ENCODE measurements around the gene ZNF148. TPM values are rescaled to one million over a fixed set of nuclear protein-coding genes. Genes with fewer than 3 reads are reported as not detected.

ZNF148 gene
- polyA plus RNA-seq, 2 of the 4 experiments (the other 2 are of a cell fraction): 9.9 to 26.5 TPM

DNA sequence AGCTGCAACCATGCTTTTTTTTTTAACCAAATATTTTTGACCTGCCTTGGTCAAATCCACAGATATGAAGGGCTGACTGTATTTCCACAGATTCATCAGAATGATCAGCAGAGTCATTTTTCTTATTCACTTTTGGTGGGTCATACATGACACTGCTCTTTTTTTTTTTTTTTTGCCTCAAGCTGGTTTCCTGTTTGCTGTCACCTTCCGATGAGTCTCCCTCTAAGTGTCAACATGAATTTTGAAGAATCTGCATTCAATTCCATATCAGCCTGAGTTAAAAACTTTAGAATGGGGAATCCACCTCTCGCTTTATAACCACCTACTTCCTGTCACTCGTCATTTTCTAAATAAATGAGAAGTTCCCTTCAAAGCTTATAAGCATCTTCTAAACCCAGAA is 160.4 kb downstream of the ZNF148 start (continued):
- TF ChIP-seq, protein P1, sequence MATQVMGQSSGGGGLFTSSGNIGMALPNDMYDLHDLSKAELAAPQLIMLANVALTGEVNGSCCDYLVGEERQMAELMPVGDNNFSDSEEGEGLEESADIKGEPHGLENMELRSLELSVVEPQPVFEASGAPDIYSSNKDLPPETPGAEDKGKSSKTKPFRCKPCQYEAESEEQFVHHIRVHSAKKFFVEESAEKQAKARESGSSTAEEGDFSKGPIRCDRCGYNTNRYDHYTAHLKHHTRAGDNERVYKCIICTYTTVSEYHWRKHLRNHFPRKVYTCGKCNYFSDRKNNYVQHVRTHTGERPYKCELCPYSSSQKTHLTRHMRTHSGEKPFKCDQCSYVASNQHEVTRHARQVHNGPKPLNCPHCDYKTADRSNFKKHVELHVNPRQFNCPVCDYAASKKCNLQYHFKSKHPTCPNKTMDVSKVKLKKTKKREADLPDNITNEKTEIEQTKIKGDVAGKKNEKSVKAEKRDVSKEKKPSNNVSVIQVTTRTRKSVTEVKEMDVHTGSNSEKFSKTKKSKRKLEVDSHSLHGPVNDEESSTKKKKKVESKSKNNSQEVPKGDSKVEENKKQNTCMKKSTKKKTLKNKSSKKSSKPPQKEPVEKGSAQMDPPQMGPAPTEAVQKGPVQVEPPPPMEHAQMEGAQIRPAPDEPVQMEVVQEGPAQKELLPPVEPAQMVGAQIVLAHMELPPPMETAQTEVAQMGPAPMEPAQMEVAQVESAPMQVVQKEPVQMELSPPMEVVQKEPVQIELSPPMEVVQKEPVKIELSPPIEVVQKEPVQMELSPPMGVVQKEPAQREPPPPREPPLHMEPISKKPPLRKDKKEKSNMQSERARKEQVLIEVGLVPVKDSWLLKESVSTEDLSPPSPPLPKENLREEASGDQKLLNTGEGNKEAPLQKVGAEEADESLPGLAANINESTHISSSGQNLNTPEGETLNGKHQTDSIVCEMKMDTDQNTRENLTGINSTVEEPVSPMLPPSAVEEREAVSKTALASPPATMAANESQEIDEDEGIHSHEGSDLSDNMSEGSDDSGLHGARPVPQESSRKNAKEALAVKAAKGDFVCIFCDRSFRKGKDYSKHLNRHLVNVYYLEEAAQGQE (IDR thresholded peaks at IDR 0.05): no peak
- TF ChIP-seq BHLHE40 (IDR thresholded peaks at IDR 0.05; ENCODE audit: low read depth, low read length): no peak

- ATAC-seq: no peak
- no peaks in the 10 kb centered on the region for H3K9me3 ChIP-seq
- H3K4me1 ChIP-seq: no peaks in the 10 kb centered on the region
- FAIRE-seq: no peak
- WGBS (ENCODE audit: missing lambda C conversion rate): 79% methylated on average over 7 of the region's 7 CpGs
- TF ChIP-seq TP53 (CRISPR knock-in tag; IDR thresholded peaks at IDR 0.05): no peak
- no peak for TF ChIP-seq FOSB (CRISPR knock-in tag; IDR thresholded peaks at IDR 0.05)
- no peak for TF ChIP-seq TFCP2L1 (CRISPR knock-in tag; IDR thresholded peaks at IDR 0.05)
- TF ChIP-seq KDM5A (IDR thresholded peaks at IDR 0.05): no peak
- TF ChIP-seq MAFK (IDR thresholded peaks at IDR 0.05; ENCODE audit: partially characterized antibody): no peak
- TF ChIP-seq POLR2A (IDR thresholded peaks at IDR 0.05; ENCODE audit: low read length): no peak
- H3K4me2 ChIP-seq: no peak overlapping the region
- POLR2A ChIA-PET: no interaction called here
- no peak for DNase-seq (ENCODE audit: low read depth in 1 of 2, low spot score in 1 of 2)
- CTCF ChIA-PET: no interaction called here
- H3K4me3 ChIP-seq: no peak overlapping the region
- no peak overlapping the region for H3K27ac ChIP-seq
Observed at GRCh38 chr3:125213946-125214542, 161.1 kb downstream of the ZNF148 start.

DNA sequence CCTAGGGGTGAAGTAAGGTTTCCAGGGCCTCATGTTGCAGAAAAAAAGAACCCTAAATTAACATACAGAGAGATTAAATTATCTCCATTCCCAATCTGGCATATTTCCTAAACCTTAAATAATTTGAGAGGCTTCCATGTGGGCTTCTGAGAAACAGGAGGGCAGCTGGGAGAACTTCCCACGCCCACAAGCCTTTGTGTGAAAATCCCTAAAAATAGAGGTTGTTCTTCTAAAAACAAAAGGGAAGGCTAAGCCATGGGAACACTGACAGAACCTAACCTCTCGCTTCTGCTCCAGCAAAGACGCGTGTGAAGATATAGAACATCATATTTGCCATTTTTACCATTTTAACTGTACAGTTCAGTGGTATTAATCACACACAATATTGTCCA is 161.8 kb downstream of the ZNF148 start:
- no peak for ATAC-seq
- no peak overlapping the region for H3K4me2 ChIP-seq
- CTCF ChIA-PET: no interaction called here

More for the DNA sequence above, 161.8 kb downstream of the ZNF148 start:
- FAIRE-seq (no peak), DNase-seq (ENCODE audit: low read depth in 1 of 2, low spot score in 1 of 2) (no peak)
- Histone ChIP-seq H3K4me1 (peaks cover 3% of the 10 kb centered on the region; the same call in 2 of the 3 replicates), H3K27ac (no peak overlapping the region), H3K9me3 (no peaks in the 10 kb centered on the region), H3K4me3 (no peak overlapping the region)
- POLR2A ChIA-PET: no interaction called here
- TF ChIP-seq EHMT2 (IDR thresholded peaks at IDR 0.05; ENCODE audit: low read depth): no peak
- TF ChIP-seq RNF2 (IDR thresholded peaks at IDR 0.05; ENCODE audit: borderline replicate concordance, low read depth): no peak
- no peak for TF ChIP-seq EHF (CRISPR knock-in tag; IDR thresholded peaks at IDR 0.05)
- TF ChIP-seq MAFK (IDR thresholded peaks at IDR 0.05; ENCODE audit: partially characterized antibody): no peak
- TF ChIP-seq MAZ (IDR thresholded peaks at IDR 0.05; ENCODE audit: borderline replicate concordance, low read depth, low read length): no peak
- no peak for TF ChIP-seq EP300 (IDR thresholded peaks at IDR 0.05)
- no peak for TF ChIP-seq CBX2 (IDR thresholded peaks at IDR 0.05; ENCODE audit: borderline replicate concordance, low read depth)
- TF ChIP-seq, protein P1 (IDR thresholded peaks at IDR 0.05): no peak
- TF ChIP-seq KDM5A (IDR thresholded peaks at IDR 0.05): no peak
- TF ChIP-seq RARB (CRISPR knock-in tag; IDR thresholded peaks at IDR 0.05): no peak
- no peak for TF ChIP-seq ESRRA (IDR thresholded peaks at IDR 0.05; ENCODE audit: borderline replicate concordance, low read length)
- WGBS (ENCODE audit: missing lambda C conversion rate): 91% methylated on average over 4 of the region's 4 CpGs
